HG02852 (cell line): Measurements from ENCODE around the gene PRKAG1.
A peak's percentile ranks its signal among the peaks of the same experiment; 100 is the strongest.

ENCODE experiments used
- ATAC-seq: cut with Tn5 transposase; IDR thresholded peaks from one replicate; pipeline ENCODE4 v1.9.1; 2021; ENCODE audit warnings: mild to moderate bottlenecking, moderate library complexity; ENCODE audit not compliant: unreplicated experiment

PRKAG1 gene

DNA sequence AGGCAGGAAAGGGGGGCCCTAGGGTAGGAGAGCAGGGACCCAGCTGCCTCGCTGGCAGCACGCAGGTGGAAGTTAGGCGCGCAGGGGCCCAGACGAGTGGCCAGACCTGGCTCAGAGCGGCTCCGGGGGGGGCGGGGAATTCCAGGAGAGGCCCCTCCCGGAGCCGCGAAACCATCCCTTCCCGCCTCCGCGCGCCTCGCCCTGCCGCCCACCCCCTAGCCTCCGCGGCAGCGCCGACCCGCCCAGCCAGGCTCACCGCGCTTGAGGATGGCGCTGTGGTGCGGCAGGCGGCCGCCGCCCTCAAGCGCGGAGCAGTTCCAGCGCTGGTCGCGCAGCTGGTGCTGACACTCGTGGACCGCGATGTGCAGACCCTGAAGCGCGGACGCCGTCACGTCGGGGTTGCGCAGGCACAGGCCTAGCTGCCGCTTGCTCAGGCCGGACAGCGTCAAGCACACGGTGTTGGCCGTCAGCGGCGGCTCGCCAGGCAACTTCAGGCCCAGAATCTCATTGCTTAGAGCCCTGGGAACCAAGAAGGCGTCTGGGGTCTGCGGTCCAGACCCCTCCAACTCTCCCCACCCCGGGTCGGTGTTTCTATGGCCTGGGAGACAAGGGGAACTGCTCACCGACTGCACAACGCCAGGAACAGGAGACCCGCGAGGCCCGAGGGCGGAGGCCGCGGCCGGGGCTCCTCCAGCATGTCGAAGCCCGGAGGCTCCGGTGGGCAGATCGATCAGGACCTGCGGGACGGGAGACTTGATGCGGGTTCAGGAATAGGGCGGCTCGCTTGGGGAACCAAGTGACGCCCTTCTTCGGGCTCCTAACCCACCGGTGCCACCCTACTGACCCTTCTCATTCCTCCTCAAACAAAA lies 48.5 kb downstream of the PRKAG1 start:
- ATAC-seq: no peak

GRCh38 chr12:48969160-48969771 lies 49.3 kb downstream of the PRKAG1 start:
- no peak for ATAC-seq

- no peak for ATAC-seq
Measured at GRCh38 chr12:48968467-48968866, 50.1 kb downstream of the PRKAG1 start.

DNA sequence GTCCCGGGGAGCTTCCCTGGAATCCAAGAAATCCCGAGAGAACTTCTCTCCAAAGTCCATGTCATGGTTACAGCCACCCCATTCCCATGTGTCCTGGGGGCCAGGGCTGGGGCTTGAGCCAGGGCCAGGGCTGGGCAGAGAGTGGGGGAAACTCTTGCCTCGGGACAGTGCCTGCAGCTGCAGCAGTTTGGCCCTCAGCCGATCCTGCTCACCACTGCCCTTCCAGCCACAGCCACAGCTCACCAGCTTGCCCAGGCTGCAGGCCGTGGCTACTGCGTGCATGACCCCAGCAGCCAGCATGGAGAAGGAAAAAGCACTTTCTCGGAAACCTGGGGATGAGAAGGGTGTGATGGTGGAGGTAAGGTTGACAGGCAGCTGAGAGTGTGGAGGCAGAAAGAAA lies 50.6 kb downstream of the PRKAG1 start:
- no peak for ATAC-seq

- no peak for ATAC-seq
Measured at GRCh38 chr12:48966177-48966895, 52.2 kb downstream of the PRKAG1 start.

DNA sequence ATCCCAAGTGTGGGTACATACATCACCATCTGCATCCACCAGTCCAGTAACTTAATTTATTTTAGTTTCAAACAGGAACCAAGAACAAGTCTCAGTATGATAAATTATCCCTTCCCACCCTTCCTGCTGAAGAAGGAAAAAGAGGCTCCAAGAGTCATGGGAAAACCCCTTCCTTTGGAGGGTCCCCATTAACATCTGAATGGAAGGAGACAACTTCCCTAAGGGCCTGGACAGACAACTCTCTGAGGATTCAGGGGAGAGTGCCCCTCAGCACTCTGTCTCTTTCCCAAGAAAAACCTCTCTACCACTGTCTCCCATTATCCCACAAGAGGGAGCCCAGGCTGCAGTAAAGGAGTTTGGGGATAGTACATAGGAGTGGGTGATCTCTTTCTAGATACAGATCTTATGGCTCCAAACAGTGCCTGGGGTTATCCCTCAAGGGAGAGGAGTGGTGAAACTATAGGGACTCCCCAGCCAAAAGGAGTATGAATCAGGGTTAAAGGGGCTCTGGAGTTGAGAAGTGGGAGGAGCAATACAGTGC lies 53.2 kb downstream of the PRKAG1 start:
- no peak for ATAC-seq

DNA sequence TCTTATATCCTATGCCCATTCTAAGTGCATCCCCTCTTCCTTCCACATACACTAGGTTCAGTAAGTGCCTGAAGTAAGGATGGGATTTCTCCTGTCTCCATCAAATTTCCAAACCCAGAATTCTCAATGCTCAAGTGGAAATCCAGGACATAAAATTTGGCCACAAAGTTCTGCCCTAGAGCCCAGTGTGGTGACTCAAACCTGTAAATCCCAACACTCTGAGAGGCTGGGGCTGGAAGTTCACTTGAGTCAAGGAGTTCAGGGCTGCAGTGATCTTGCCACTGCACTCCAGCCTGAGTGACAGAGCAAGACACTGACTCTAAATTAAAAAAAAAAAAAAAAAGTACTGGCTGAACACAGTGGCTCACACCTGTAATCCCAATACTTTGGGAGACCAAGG lies 56.8 kb downstream of the PRKAG1 start:
- ATAC-seq: no peak

- ATAC-seq: no peak
Measured at GRCh38 chr12:48961331-48961730, 57.2 kb downstream of the PRKAG1 start.

- ATAC-seq: no peak
Measured at GRCh38 chr12:48960834-48961233, 57.7 kb downstream of the PRKAG1 start.

DNA sequence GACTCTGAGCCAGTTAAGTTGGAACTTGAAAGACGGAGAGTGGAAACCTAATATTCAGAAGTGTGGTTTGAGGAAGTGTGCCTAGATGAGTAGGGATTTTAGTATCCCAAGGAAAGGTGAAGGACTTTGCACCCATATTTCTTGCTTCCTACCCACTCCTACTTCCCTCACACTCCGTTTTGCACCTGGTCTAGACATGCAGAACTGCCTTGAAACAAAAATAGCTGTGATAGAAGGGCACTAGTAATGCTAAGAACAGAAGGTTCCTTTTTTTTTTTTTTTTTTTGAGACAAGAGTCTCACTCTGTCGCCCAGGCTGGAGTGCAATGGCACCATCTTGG lies 60.6 kb downstream of the PRKAG1 start:
- ATAC-seq: no peak

DNA sequence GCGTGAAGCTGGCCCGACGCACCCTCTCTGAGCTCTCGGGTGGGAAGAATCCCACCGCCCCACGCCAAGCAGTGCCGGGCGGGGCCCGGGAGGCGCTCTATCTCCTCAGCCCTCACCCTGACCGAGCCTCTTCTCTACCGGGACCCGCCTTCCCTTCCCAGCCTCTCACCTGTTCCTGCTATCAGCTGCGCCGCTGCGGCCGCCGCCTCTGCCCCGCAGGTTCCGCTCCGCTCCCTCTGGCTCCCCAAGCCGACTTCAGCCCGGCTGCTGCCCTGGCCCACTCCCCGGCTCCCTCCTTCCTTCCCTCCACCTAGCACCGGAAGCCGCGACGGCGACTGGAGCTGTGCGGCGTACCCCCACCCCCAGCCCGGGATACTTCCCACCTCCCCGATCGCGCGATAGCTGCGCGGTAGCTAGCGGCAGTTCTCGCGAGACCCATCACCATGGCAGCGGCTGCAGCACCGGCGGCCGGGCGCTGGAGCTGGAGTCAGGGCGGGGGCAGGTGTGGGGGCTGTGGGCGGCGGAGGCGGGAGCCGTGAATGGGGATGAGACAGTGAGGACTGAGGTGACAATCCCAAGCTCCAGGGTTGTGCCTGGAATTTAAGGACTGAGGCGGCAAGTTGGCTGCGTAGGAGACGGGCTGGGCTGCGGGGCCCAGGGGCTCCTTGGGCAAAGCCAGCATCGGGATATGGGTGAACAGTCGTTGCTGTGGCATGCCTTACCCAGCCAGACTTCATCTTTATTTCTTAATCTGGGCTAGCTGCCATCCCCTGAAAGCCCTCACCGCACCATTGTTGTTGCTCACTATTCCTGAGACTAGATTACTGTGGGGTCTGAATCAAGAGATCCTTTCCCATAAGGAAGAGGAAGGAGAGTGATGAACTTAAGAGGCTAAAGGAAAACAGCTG lies 61.2 kb downstream of the PRKAG1 start, which contains the start of gene ARF3:
Gene ARF3, minus strand, starts transcription at position 347 of the 908 bp plus-strand sequence. CDS start 16,392 bp downstream, outside the sequence.
- ATAC-seq: peak; percentile 82

DNA sequence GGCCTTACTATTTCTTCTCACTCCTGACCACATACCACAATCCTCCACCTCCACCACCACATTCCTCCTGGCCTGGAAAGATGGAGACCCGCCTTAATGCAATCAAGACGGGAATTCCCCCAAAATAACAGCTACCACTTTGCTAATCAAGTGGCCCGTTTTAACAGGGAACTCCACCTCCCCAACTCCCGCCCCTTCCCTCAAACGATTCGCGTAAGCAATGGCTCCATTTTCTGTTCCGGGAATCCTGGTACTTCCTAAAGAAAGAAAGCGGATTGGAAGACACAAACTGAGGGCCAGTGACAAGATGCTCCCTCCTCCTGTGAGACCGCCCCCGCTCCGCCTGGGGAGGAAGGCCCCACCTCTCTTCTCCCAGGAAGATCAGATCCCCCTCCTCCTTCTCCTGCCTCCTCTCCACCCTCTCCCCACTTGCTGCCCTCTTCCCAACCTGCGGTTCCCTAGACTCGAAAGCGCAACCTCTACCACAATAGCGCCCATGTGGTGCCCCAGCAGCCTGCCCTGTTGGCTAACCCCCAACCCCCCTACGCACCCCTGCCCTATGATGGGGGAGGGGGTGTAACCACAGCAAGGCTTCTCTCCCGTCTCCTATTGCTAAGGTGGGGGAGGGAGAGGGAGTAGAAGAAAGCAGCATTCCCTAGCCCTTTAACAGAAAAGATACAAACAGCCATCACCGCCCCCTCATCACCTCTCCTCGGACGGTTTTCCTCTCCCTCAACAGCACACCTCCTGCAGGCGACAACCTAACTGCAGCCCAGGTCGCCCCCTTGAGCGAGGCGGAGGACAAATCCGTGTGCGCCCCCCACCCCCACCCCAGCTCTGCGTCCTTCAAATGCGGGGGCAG lies 62.1 kb downstream of the PRKAG1 start:
- ATAC-seq: peak; percentile 19

GRCh38 chr12:48954841-48955501 lies 63.6 kb downstream of the PRKAG1 start:
- ATAC-seq: no peak

GRCh38 chr12:48954061-48954460 lies 64.5 kb downstream of the PRKAG1 start:
- no peak for ATAC-seq

GRCh38 chr12:48952691-48953090 lies 65.9 kb downstream of the PRKAG1 start:
- ATAC-seq: no peak
